ENCODE data around the gene EFCAB12. TPM values are rescaled to one million over a fixed set of nuclear protein-coding genes. Genes with fewer than 3 reads are reported as not detected.

EFCAB12 gene
- total RNA-seq, 1 experiment from 2014 or later = 0.54 TPM

GRCh38 chr3:129404130-129404529 is 24.3 kb downstream of the EFCAB12 start:
- no TSS peak for BruUV-seq (replicated peaks)
- no peak overlapping the region for H3K27ac ChIP-seq (ENCODE audit: low read length)
- ChIA-PET POLR2A (no interaction called here), CTCF (no interaction called here)
- H3K4me3 ChIP-seq (ENCODE audit: low read depth in 2 of 2, low read length in 2 of 2) = no peak overlapping the region
- no peaks in the 10 kb centered on the region for H3K9me3 ChIP-seq (ENCODE audit: control insufficient read depth, insufficient read depth, low read depth, low read length)
- in situ Hi-C loops (cut with HindIII; ENCODE audit: low pct_unique_long_range_greater_than_20kb, low sequenced_read_pairs) (no loop called here), intact Hi-C loops (cut with micrococcal nuclease; ENCODE audit: unreplicated experiment) (no loop called here)
- no peak for TF ChIP-seq REST (IDR thresholded peaks at IDR 0.05; ENCODE audit: insufficient read depth in 1 of 2, low read depth in 2 of 2, low read length in 1 of 2)
- no peak for TF ChIP-seq SIN3A (IDR thresholded peaks at IDR 0.05; ENCODE audit: borderline replicate concordance, insufficient read depth, low read depth, low read length)
- no peak for TF ChIP-seq CTCF (IDR thresholded peaks at IDR 0.05)
- no peak for TF ChIP-seq POLR2AphosphoS5 (IDR thresholded peaks at IDR 0.05; ENCODE audit: low read depth, low read length)
- TF ChIP-seq TCF7L2 (IDR thresholded peaks at IDR 0.05; ENCODE audit: low read depth, low read length) = no peak
- ATAC-seq = no peak
- no peaks in the 10 kb centered on the region for H3K27me3 ChIP-seq (ENCODE audit: control insufficient read depth, insufficient read depth, low read length)
- no peaks in the 10 kb centered on the region for H3K36me3 ChIP-seq (ENCODE audit: control insufficient read depth, insufficient read depth, low read length)
- no peak for DNase-seq (ENCODE audit: low read depth, low spot score)
- no peaks in the 10 kb centered on the region for H3K4me1 ChIP-seq (ENCODE audit: control insufficient read depth, insufficient read depth, low read length)

GRCh38 chr3:129403450-129403849 is 25.0 kb downstream of the EFCAB12 start:
- Histone ChIP-seq H3K4me1 (ENCODE audit: control insufficient read depth, insufficient read depth, low read length) (no peaks in the 10 kb centered on the region), H3K36me3 (ENCODE audit: control insufficient read depth, insufficient read depth, low read length) (peaks cover 2% of the 10 kb centered on the region; the same call in 1 of the 2 replicates), H3K4me3 (ENCODE audit: low read depth in 2 of 2, low read length in 2 of 2) (no peak overlapping the region), H3K27me3 (ENCODE audit: control insufficient read depth, insufficient read depth, low read length) (no peaks in the 10 kb centered on the region), H3K27ac (ENCODE audit: low read length) (no peak overlapping the region), H3K9me3 (ENCODE audit: control insufficient read depth, insufficient read depth, low read depth, low read length) (no peaks in the 10 kb centered on the region)
- ATAC-seq (no peak), DNase-seq (ENCODE audit: low read depth, low spot score) (no peak)
- no TSS peak for BruUV-seq (replicated peaks)
- POLR2A ChIA-PET = no interaction called here
- TF ChIP-seq TCF7L2 (IDR thresholded peaks at IDR 0.05; ENCODE audit: low read depth, low read length) (no peak), SIN3A (IDR thresholded peaks at IDR 0.05; ENCODE audit: borderline replicate concordance, insufficient read depth, low read depth, low read length) (no peak), POLR2AphosphoS5 (IDR thresholded peaks at IDR 0.05; ENCODE audit: low read depth, low read length) (no peak), CTCF (IDR thresholded peaks at IDR 0.05) (no peak), REST (IDR thresholded peaks at IDR 0.05; ENCODE audit: insufficient read depth in 1 of 2, low read depth in 2 of 2, low read length in 1 of 2) (no peak)
- intact Hi-C loops (cut with micrococcal nuclease; ENCODE audit: unreplicated experiment) (no loop called here), in situ Hi-C loops (cut with HindIII; ENCODE audit: low pct_unique_long_range_greater_than_20kb, low sequenced_read_pairs) (no loop called here)
- CTCF ChIA-PET = no interaction called here

Data from Panc1 (cell line).